Measurements from ENCODE around the gene ARL15.
"Not testable (repeated sequence)": the region's sequence is repeated elsewhere in the genome, so short reads cannot be mapped to it uniquely, and the experiment has no call there.

The ARL15 gene

DNA sequence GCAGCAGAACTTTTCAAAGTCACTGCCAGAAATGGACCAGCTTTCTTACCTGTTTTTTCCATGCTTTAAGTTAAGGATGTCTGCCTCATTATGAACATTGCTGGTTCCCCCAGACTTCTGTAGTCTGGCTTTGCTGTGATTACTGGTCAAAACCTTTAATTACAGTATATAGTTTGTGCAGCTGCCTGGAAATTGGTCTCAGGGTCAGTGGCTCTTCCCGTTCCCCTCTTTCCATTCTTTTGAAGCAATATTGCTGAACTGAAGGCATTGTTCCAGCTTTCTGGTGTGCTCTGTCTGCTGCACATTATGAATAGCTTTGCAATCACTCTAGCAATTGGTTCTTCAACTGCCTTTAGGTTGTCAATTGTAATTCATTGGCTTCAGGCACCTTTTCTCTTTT lies 206.5 kb downstream of the ARL15 start:
- no peak for DNase-seq (ENCODE audit: low read depth in 1 of 2, low spot score in 1 of 2)

DNA sequence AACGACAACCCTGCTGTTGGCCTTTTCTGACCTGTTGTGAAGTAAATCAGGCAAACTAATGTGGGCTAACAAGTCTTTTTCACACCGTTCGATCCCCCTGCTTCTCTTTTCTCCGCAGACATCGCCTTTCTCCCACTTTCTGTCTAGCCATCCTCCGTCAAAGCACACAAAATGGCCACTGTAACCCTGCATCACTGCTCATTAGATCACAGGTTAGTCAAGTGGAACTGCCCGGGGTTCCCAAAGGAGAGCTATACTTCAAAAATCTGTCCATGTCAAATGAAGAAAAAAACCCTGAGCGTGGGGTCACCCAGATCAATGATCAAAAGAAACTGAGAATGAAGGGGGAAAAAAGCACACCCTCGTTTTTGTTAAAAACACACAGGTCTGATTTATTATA lies 212.1 kb downstream of the ARL15 start:
- DNase-seq (ENCODE audit: low read depth in 1 of 2, low spot score in 1 of 2), result no peak

DNA sequence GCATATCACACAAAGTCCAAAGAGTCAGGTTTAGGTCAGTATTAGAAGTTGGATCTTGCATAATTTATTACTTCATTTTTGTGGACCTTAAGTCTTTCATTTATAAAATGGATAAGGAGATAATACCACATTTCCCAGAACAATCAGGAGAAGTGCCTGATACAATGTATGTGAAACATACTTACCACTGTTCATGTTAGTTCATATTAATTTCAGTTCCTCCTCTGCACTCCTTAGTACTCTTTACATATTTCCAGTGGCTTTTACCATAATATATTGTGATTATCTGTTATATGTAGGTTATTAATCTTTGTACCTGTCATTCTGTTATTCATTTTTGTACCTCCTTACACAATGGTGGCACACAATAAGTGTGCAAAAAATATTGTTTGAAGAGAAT lies 214.4 kb downstream of the ARL15 start:
- no peak for DNase-seq (ENCODE audit: low read depth in 1 of 2, low spot score in 1 of 2)

DNA sequence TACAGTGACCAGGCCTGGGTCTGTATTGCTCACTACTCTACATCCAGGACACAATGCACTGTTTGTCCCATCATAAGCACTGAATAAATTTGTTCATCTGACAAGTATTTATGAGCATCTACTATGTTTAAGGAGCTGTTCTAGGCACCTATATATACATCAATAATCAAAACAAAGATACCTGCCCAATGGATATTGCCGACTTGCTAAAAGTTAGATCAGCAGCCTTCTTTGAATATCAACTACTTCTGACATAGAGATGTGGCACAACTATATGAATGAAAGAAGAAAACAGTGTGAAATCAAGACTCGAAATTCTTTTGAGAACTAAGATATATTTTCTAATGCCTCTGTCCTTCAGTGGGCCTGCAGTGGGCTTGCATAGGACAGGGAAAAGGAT lies 215.7 kb downstream of the ARL15 start:
- no peak for DNase-seq (ENCODE audit: low read depth in 1 of 2, low spot score in 1 of 2)

DNA sequence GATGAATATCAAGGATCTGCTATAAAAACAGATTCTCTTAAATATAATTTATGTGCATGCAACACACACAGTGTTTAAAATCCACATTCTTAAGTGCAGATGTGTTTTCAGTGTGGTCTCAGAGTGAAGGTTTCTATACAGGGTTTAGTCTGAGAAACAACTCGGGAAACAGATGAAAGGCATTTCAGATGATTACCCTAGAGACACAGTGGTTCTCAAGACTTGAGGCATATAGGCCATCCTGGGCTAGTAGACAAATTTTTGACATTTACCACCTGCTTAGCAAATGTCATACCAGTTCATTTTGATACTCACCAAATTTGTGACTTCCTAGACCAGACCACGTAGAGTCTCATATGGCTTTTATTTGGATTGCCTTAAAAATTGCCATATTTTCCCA lies 216.5 kb downstream of the ARL15 start:
- DNase-seq (ENCODE audit: low read depth in 1 of 2, low spot score in 1 of 2), result no peak

DNA sequence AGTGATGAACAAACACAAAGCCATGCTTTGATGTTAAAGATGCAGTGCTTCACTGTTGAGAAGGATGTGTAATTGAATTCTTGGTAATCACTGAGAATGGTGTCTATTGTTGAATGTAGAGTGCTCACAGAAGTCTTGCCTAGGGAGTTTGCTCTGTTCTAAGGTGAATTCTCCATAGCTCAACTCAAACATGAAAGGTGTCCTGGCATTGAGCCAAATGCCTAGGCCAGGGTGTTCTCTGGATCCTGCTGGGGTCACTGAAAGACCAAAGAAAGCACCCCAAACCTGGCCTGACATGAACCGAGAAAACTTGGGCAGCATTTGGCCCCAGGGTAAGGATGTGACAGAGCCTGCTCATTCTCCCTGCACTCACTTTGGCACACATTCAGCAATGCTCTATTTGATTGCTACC lies 217.3 kb downstream of the ARL15 start:
- DNase-seq (ENCODE audit: low read depth in 1 of 2, low spot score in 1 of 2), result no peak

DNA sequence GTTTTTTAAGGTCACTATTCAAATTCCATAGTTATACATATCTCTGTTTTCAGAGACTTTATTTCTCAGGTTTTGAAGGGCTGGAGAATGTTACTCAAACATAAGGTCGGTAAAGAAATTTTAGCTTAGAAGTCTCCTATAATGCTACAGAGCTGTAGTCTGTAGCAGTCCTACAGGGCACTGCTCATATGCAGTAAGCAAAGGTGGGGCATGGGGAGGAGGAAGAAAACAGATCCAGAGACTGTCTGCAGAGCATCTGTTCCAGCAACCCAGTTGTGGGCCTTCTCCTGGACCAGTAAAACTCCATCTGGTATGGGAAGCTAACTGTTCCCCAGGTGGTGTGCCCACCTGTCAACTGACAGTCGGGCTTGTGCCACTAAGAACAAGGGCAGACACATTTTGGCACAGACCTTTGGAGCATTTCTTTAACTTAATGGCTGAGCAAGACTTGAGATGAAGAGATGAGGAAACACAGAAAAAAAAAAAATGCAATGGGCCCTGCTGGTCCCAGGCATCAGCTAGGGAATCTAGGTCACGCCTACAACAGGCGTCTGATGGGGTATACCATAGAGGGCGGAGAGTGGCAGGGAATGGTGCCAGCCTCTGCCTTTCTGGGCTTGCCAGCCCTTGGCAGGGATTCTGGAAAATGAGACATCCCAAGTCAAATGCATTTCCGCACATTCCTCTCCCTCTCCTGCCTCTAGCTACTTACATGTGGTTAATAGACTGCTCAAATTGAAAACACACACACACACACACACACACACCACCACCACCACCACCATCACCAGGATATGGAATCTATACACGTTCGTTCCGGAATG lies 218.9 kb downstream of the ARL15 start:
- no peak for DNase-seq (ENCODE audit: low read depth in 1 of 2, low spot score in 1 of 2)

DNA sequence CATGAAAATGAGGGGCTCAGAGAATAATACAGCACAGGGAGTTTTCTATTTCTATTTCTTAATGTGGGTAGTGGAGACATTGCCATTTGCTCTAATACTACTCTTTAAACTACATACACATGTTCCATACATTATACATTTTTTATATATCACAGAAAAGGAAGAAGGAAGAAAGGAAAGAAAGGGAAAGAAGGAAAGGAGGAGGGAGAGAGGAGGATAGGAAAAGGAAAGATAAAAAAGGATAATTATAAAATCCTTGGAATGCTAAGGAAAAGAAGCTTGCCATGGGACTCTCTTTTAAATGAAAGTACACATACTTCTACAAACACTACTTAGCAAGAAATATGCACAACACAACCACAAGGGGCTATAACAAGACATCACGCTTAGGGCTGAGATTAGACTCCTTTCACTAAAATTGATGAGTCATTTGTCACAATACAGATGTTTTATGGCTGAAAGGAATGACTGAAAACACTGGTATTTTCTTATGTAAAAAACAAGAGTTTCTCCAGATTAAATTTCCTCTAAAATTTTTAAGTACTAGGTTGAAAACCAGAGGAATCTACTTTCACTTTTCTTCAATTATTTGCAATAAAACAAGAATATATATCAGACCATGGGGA lies 219.8 kb downstream of the ARL15 start:
- DNase-seq (ENCODE audit: low read depth in 1 of 2, low spot score in 1 of 2), result no peak

DNA sequence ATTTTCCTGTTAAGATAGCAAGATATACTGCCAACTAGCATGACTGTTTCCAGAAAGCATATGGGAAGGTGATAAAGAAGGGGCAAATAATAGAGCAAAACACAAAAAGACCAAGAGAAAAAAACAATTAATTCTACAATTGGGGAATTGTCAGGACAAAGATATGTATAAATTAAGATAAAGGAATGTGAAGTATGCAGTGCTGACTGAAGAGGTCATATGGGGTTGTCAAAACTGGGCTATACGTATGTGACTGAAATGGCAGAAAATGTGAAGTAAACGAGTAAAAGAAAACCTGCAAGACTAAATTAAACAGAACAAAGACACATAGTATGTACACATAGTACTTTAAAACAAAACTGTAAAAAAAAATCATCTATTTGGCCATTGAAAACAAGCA lies 222.3 kb downstream of the ARL15 start:
- DNase-seq (ENCODE audit: low read depth in 1 of 2, low spot score in 1 of 2), result no peak

DNA sequence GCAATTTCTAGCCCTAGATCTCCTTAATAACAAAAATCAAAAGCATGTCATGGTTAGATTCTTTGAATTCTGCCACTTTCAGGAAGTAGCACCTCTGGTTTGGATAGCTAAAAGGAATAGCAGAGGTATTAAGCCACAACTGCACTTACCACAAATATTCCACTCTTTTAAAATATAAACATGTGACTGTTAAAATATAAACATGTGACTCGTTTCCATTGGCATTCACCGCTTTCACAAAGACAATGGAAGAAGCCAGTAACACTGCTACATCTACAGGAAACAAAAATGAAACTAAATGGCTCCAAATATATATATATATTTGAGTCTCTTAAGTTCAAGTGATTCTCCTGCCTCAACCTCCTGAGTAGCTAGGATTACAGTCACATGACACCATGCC lies 222.9 kb downstream of the ARL15 start:
- no peak for DNase-seq (ENCODE audit: low read depth in 1 of 2, low spot score in 1 of 2)

DNA sequence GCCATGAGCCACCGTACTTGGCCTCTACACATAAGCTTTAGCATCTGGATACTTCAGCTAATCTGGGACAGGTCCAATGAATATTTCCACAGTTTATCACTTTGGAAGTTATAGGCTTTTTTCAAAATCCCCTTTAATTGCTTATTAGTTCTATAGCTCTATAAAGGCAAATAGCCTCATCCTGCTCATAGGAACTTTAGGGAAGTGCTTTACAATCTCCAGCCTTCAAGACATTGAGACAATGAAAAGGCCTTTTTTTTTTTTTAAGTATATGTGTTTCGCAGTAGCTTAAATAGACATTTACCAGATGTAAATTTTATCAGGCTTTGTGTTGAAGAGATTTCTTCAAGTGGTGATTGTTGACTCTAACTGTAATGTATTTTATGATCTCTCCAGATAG lies 224.2 kb downstream of the ARL15 start:
- DNase-seq (ENCODE audit: low read depth in 1 of 2, low spot score in 1 of 2), result no peak

DNA sequence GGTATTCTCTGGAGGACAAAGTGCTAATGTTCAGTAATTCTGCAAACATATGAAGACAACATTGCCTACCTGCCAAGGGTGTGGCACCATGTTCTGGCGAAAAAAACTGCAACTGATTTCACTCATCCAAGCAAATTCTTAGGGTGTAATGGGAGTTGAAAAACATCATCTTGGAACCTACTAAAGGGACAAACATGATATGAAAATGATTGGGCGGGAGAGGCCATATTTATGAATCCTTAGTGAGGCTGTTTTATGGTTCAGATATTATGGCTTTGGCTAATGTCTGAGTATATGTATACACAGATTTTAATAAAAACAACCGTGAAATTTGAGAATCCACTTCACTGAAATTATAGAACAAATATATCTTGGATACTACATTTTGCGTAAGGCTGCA lies 225.7 kb downstream of the ARL15 start:
- DNase-seq (ENCODE audit: low read depth in 1 of 2, low spot score in 1 of 2), result no peak

DNA sequence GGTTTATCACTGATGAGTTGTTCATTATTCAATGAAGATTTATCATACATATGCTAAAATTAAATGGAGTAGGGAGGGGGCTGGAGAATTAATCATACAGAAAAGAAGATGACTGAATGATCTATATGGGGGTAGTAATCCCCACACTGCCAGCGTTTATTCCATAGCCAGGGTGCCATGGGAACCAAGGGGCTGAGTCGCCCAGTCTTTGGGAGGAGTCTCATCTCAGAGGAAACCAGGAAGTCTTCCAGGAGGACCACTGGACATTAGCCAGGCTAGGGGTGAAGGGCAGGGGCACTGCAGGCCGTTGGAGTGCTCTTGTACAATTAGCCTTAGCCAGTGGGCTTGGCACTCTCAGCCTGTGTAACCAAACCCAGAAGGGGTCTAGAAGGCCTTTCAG lies 226.5 kb downstream of the ARL15 start:
- no peak for DNase-seq (ENCODE audit: low read depth in 1 of 2, low spot score in 1 of 2)

DNA sequence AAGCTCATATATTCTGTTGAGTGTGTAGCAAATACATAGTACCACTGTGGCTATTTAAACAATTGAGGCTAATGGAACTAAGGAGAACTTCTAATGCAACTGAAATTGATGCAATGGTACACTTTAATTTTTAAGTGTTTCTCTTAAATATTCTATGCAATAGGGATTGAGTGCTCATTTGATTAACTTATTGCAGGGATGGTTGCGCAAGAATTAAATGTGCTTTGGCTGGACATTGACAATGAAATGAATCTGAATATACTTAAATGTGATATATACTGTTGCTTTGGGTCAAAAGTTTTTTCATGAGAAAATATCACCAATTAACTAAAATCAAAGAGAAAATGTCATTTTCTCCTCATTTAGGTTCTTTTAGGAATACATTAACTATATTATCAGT lies 227.1 kb downstream of the ARL15 start:
- DNase-seq (ENCODE audit: low read depth in 1 of 2, low spot score in 1 of 2), result no peak

DNA sequence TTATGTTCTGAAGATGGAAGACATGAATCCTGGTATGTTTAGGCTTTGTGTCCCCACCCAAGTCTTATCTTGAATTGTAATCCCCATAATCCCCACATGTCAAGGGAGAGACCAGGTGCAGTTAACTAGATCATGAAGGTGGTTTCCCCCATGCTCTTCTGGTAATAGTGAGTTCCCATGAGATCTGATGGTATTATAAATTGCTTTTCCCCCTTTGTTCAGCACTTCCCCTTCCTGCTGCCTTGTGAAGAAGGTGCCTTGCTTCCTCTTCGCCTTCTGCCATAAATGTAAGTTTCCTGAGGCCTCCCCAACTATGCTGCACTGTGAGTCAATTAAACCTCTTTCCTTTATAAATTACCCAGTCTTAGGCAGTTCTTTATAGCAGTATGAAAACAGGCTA lies 229.0 kb downstream of the ARL15 start:
- DNase-seq (ENCODE audit: low read depth in 1 of 2, low spot score in 1 of 2), result no peak

DNA sequence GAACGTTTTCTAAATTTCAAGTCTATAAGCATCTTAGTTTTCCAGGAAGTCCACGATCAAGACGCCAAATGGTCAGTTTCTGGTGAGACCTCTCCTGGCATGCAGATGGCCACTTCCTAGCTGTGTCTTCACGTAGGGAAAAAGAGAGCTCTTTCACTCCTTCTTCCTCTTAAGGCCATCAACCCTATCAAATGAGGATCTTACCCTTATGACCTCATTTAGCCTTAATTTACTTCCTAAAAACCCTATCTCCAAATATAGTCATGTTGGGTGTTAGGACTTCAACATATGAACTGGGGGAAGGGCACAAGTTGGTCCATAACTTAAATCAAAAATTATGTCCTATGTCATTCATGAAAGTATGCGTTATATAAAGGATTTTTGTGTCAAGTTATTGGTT lies 229.5 kb downstream of the ARL15 start:
- no peak for DNase-seq (ENCODE audit: low read depth in 1 of 2, low spot score in 1 of 2)

DNA sequence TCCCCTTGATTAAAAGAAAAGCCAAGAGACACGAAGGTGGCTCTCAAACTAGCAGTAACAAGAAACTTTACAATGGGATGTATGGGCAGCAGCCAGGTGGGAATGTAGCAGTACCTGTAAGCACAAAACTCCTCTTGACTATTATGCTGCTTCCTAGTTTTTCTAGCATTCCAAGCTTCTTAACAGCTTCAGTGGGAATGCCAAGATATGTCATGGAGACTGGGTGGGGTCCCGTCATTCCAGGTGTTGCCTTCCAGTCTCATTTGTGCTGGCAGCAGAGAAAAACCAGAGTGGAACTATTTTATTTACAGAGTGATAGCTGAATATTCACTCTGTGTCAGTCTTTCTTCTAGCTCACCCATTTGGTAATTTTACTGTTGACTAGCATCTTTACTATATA lies 236.6 kb downstream of the ARL15 start:
- DNase-seq (ENCODE audit: low read depth in 1 of 2, low spot score in 1 of 2), result no peak

DNA sequence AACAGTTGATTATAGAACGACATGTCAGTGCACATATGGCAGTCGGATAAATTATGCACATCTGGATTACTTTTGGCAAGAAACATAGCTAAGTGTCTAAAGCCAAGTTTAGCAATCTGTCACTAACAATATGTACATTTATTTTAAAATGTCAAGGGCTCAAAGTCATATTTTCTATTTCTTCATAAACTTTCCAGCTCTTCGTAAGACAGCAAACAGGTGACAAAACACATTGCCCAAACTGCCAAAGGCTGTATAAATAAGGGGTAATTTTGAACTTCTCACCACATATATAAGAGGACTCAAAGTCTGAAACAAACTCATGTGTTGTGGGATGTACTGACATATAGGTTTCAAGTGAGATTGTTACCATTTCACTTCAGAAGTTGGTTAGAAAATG lies 237.2 kb downstream of the ARL15 start:
- DNase-seq (ENCODE audit: low read depth in 1 of 2, low spot score in 1 of 2), result no peak

DNA sequence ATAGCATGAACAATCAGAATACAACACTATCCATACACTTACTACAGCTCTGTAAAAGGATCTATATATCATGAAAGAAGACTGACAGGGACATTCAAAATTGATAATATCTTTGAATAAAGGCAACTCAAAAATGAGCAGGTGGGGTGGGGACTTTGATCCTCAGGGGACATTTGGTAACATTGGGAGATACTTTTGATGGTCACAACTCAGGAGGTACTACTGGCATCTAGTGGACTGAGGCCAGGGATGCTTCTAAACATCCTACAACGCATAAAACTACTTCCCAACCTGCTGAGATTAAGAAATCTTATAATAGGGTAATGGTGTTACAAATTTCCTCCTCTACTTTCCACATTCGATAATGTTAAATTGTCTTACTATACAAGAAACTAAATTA lies 243.9 kb downstream of the ARL15 start:
- no peak for DNase-seq (ENCODE audit: low read depth in 1 of 2, low spot score in 1 of 2)

DNA sequence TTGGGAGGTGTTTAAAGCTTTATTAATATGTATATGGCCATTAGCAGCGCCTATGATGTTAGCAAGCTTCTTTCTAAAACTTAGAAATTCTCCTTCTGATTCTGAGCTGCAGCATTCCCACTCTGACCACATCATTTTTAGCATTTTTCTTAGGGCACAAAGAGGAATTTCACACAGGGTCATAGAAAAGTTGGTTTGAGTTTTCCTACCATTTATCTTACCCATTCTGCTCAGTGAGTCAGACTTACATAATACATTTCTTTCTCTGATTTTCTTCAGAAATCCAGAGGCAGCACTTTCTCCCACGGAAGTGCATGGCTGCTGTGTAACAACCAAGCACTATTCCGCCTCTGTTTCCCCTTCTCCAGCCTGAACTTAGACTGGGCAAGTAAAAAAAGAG lies 246.6 kb downstream of the ARL15 start:
- DNase-seq (ENCODE audit: low read depth in 1 of 2, low spot score in 1 of 2), result no peak

DNA sequence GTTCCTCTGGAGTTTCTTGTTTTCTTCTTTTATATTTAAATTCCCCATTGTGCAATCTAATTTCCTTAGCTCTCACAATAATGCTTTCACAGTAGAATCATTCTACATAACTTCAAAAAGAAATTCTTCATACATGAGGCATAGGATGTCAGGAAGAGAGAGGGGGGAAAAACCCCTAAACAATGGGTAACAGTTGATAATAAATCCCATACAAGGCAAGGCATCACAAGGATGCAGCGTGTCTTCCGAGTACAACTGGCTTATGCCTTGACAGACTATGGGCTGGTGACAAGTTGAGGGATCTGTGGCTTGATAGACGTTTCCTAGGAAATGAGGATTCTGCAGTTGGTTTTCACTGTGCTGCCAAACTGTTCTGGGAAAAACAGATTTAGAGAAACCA lies 247.4 kb downstream of the ARL15 start:
- DNase-seq (ENCODE audit: low read depth in 1 of 2, low spot score in 1 of 2), result no peak

DNA sequence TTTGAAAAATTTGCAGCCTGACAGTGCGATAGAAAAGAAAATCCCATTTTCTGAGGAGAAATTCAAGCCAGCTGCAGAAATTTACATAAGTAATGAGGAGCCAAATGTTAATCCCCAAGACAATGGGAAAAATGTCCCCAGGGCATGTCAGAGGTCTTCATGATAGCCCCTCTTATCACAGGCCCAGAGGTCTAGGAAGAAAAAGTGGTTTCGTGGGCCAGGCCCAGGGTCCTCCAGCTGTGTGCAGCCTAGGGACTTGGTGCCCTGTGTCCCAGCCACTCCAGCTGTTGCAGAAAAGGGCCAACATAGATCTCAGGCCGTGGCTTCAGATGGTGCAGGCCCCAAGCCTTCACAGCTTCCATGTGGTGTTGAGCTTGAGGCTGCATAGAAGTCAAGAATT lies 249.5 kb downstream of the ARL15 start:
- not testable (repeated sequence) for DNase-seq (ENCODE audit: low read depth in 1 of 2, low spot score in 1 of 2)

DNA sequence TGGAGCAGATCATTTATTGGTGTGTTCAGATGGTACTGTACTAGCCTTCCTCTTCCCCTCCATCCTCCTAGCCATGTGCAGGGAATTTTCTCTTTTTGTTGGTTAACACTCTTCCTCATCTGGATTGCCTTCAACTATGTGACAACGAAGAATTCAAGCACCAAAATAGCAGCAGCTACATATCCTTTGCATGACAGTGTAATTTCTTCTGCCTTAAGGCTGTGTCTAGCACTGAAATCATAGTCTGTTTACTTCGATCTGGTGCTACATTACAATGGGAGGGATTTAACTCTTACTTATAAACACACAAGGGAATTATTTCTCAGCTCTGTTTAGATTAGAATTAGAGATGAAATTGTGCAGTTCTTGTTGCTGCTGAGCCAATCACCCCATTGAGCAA lies 260.4 kb downstream of the ARL15 start:
- no peak for DNase-seq (ENCODE audit: low read depth in 1 of 2, low spot score in 1 of 2)

Measured in activated T-helper 1 cell treated with anti-CD3 and anti-CD28 coated beads, Interleukin-2, amount 50 U/mL, for 16 hours (primary cell).